AG10803 (cell line): ENCODE measurements around the gene PTPN13.
A peak's percentile ranks its signal among the peaks of the same experiment; 100 is the strongest.

Source experiments
- DNase-seq: peaks from one replicate; pipeline ENCODE4 v3.0.0; 2010; ENCODE audit warnings: low read depth
- H3K4me3 ChIP-seq: 2 replicates; pipeline ENCODE4 v1.5.1; 2011; ENCODE audit warnings: mild to moderate bottlenecking, low read length, control low read depth
- CTCF ChIP-seq: conservative IDR thresholded peaks from 2 replicates; pipeline ENCODE4 v1.5.1; 2011; ENCODE audit warnings: mild to moderate bottlenecking, low read length, control low read depth, inconsistent platforms

PTPN13 gene

GRCh38 chr4:86757468-86757867 lies 163.4 kb downstream of the PTPN13 start:
- no peak overlapping the region for H3K4me3 ChIP-seq
- no peak for DNase-seq
- TF ChIP-seq CTCF, result no peak

- no peak for TF ChIP-seq CTCF
- no peak overlapping the region for H3K4me3 ChIP-seq
- no peak for DNase-seq
Measured at GRCh38 chr4:86759298-86759697, 165.2 kb downstream of the PTPN13 start.

GRCh38 chr4:86762649-86763048 lies 168.5 kb downstream of the PTPN13 start:
- no peak for TF ChIP-seq CTCF
- no peak overlapping the region for H3K4me3 ChIP-seq
- DNase-seq, result no peak

- no peak overlapping the region for H3K4me3 ChIP-seq
- no peak for TF ChIP-seq CTCF
- DNase-seq, result no peak
Measured at GRCh38 chr4:86769794-86770193, 175.7 kb downstream of the PTPN13 start.

DNA sequence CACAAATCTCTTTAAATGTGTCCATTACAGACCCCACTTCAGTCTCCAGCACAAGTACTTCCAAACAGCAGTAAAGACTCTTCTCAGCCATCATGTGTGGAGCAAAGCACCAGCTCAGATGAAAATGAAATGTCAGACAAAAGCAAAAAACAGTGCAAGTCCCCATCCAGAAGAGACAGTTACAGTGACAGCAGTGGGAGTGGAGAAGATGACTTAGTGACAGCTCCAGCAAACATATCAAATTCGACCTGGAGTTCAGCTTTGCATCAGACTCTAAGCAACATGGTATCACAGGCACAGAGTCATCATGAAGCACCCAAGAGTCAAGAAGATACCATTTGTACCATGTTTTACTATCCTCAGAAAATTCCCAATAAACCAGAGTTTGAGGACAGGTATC lies 177.0 kb downstream of the PTPN13 start:
- no peak for DNase-seq
- no peak overlapping the region for H3K4me3 ChIP-seq
- no peak for TF ChIP-seq CTCF

DNA sequence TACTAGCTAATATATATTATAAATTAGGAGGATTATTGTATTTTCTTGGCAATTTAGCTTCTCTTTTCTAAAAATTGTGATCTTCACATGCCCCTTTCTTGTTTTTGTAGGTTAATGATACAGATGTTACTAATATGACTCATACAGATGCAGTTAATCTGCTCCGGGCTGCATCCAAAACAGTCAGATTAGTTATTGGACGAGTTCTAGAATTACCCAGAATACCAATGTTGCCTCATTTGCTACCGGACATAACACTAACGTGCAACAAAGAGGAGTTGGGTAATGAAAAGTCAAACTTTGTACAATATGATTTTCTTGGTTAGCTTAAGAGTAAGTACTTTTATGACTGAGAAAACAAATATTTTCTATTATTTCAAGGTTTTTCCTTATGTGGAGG lies 180.9 kb downstream of the PTPN13 start:
- no peak for TF ChIP-seq CTCF
- H3K4me3 ChIP-seq, result no peak overlapping the region
- peak; percentile 22 for DNase-seq

GRCh38 chr4:86778175-86778574 lies 184.1 kb downstream of the PTPN13 start:
- no peak for DNase-seq
- no peak overlapping the region for H3K4me3 ChIP-seq
- TF ChIP-seq CTCF, result no peak
